Loucy (cell line): Measurements from ENCODE around the gene PACRG.

Experiments used
- H2AFZ ChIP-seq: fragments of 200-600 bp; sonication (generic); 2 replicates; pipeline ENCODE4 v1.6.0; 2016; ENCODE audit warnings: antibody characterized with exemption, mild to moderate bottlenecking, low read length, moderate library complexity
- H3F3A ChIP-seq: fragments of 200-600 bp; 2 replicates; pipeline ENCODE4 v1.6.0; 2016; ENCODE audit warnings: antibody characterized with exemption, low read depth, mild to moderate bottlenecking
- H3K27me3 ChIP-seq: fragments of 200-600 bp; sonication (generic); 2 replicates; pipeline ENCODE4 v1.6.1; 2014; ENCODE audit warnings: low read length, mild to moderate bottlenecking; ENCODE audit not compliant: insufficient read depth, poor library complexity, severe bottlenecking
- H3K36me3 ChIP-seq: fragments of 200-600 bp; sonication (generic); 2 replicates; pipeline ENCODE4 v1.6.1; 2016; ENCODE audit warnings: low read length; ENCODE audit not compliant: insufficient read depth
- H3K4me1 ChIP-seq: fragments of 200-600 bp; sonication (generic); 2 replicates; pipeline ENCODE4 v1.5.1; 2014; ENCODE audit warnings: low read length, mild to moderate bottlenecking; ENCODE audit not compliant: insufficient read depth, poor library complexity, severe bottlenecking
- H3K4me2 ChIP-seq: fragments of 200-600 bp; sonication (generic); 2 replicates; pipeline ENCODE4 v1.6.0; 2014; ENCODE audit warnings: antibody characterized with exemption, low read length, low read depth, mild to moderate bottlenecking; ENCODE audit not compliant: poor library complexity, severe bottlenecking
- H3K4me3 ChIP-seq: fragments of 200-600 bp; sonication (generic); 2 replicates; pipeline ENCODE4 v1.5.1; 2014; ENCODE audit warnings: low read length, mild to moderate bottlenecking, mixed read lengths; ENCODE audit not compliant: poor library complexity, severe bottlenecking
- H3K79me2 ChIP-seq: fragments of 200-600 bp; sonication (generic); 2 replicates; pipeline ENCODE4 v1.6.1; 2014; ENCODE audit warnings: low read length; ENCODE audit not compliant: insufficient read depth
- H3K9ac ChIP-seq: fragments of 200-600 bp; sonication (generic); 2 replicates; pipeline ENCODE4 v1.6.0; 2014; ENCODE audit warnings: mild to moderate bottlenecking, low read depth, low read length, moderate library complexity; ENCODE audit not compliant: poor library complexity, severe bottlenecking
- H3K9me2 ChIP-seq: fragments of 200-600 bp; sonication (generic); replicated peaks from 2 replicates; pipeline ENCODE4 v1.6.1; 2016; ENCODE audit warnings: low read depth, low read length, mixed read lengths
- H3K9me3 ChIP-seq: fragments of 200-600 bp; sonication (generic); 2 replicates; pipeline ENCODE4 v1.6.1; 2014; ENCODE audit warnings: mild to moderate bottlenecking, antibody characterized with exemption, low read length, low read depth; ENCODE audit not compliant: insufficient read depth
- H4K20me1 ChIP-seq: fragments of 200-600 bp; sonication (generic); 2 replicates; pipeline ENCODE4 v1.6.0; 2014; ENCODE audit warnings: antibody characterized with exemption, low read length, mild to moderate bottlenecking; ENCODE audit not compliant: insufficient read depth, poor library complexity, severe bottlenecking
- EZH2phosphoT487 ChIP-seq: fragments of 200-600 bp; IDR thresholded peaks from 2 replicates; pipeline ENCODE4 v1.6.1; 2018; ENCODE audit warnings: antibody characterized with exemption, mild to moderate bottlenecking, moderate library complexity, borderline replicate concordance
- TF ChIP-seq, protein P1 (sequence below): fragments of 200-600 bp; sonication (generic); conservative IDR thresholded peaks from 2 replicates; pipeline ENCODE4 v1.5.1; 2014; ENCODE audit warnings: mild to moderate bottlenecking, antibody characterized with exemption, low read length

The PACRG gene

GRCh38 chr6:162701551-162701950, 26.2 kb upstream of the PACRG start:
- Histone ChIP-seq H3K27me3 (no peaks in the 10 kb centered on the region), H3K36me3 (no peaks in the 10 kb centered on the region), H3K4me1 (no peaks in the 10 kb centered on the region), H3F3A (no peaks in the 10 kb centered on the region), H2AFZ (no peak overlapping the region), H3K4me2 (no peak overlapping the region), H3K79me2 (no peaks in the 10 kb centered on the region), H3K9me3 (no peaks in the 10 kb centered on the region; the same call in 1 of the 2 replicates), H3K9ac (no peak overlapping the region), H4K20me1 (no peaks in the 10 kb centered on the region), H3K9me2 (no peaks in the 10 kb centered on the region), H3K4me3 (no peak overlapping the region)
- TF ChIP-seq EZH2phosphoT487: no peak
- TF ChIP-seq, protein P1, sequence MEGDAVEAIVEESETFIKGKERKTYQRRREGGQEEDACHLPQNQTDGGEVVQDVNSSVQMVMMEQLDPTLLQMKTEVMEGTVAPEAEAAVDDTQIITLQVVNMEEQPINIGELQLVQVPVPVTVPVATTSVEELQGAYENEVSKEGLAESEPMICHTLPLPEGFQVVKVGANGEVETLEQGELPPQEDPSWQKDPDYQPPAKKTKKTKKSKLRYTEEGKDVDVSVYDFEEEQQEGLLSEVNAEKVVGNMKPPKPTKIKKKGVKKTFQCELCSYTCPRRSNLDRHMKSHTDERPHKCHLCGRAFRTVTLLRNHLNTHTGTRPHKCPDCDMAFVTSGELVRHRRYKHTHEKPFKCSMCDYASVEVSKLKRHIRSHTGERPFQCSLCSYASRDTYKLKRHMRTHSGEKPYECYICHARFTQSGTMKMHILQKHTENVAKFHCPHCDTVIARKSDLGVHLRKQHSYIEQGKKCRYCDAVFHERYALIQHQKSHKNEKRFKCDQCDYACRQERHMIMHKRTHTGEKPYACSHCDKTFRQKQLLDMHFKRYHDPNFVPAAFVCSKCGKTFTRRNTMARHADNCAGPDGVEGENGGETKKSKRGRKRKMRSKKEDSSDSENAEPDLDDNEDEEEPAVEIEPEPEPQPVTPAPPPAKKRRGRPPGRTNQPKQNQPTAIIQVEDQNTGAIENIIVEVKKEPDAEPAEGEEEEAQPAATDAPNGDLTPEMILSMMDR: no peak

DNA sequence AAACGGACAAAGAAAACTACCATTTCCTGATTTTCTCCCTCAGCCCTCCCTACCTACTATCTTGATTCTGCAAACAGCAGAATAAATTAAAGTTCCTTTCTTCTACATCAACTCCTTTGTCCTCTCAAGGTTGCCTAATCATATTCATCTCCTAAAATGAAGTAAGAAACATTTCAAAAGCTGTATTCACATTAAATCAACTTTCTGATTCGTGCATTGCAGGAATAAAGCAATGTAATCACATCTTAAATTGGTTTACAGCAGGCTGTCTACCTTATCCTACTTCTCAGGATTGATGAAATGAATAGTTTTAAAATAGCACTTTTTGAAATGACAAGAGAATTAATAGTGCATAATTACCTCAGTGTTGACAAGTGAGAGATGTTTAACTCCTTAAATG, 25.3 kb upstream of the PACRG start:
- no peaks in the 10 kb centered on the region; the same call in 1 of the 2 replicates for H3K9me3 ChIP-seq
- no peaks in the 10 kb centered on the region for H3K9me2 ChIP-seq
- no peaks in the 10 kb centered on the region for H3K27me3 ChIP-seq
- H3K4me1 ChIP-seq: no peaks in the 10 kb centered on the region
- H3K36me3 ChIP-seq: no peaks in the 10 kb centered on the region
- no peak overlapping the region for H3K9ac ChIP-seq
- no peak overlapping the region for H3K4me2 ChIP-seq
- H3K79me2 ChIP-seq: no peaks in the 10 kb centered on the region
- no peak overlapping the region for H2AFZ ChIP-seq
- H3F3A ChIP-seq: no peaks in the 10 kb centered on the region
- no peak for TF ChIP-seq EZH2phosphoT487
- no peaks in the 10 kb centered on the region for H4K20me1 ChIP-seq
- no peak overlapping the region for H3K4me3 ChIP-seq

GRCh38 chr6:162704001-162704400, 23.8 kb upstream of the PACRG start:
- no peaks in the 10 kb centered on the region for H3F3A ChIP-seq
- no peaks in the 10 kb centered on the region; the same call in 1 of the 2 replicates for H3K9me3 ChIP-seq

GRCh38 chr6:162705736-162706135, 22.0 kb upstream of the PACRG start:
- Histone ChIP-seq H3K27me3 (no peaks in the 10 kb centered on the region), H2AFZ (no peak overlapping the region), H3K4me3 (no peak overlapping the region), H3K9me3 (no peaks in the 10 kb centered on the region), H3F3A (no peaks in the 10 kb centered on the region), H3K4me2 (no peak overlapping the region), H4K20me1 (no peaks in the 10 kb centered on the region), H3K9ac (no peak overlapping the region), H3K4me1 (no peaks in the 10 kb centered on the region), H3K9me2 (no peaks in the 10 kb centered on the region), H3K79me2 (no peaks in the 10 kb centered on the region), H3K36me3 (no peaks in the 10 kb centered on the region)
- no peak for TF ChIP-seq EZH2phosphoT487
- TF ChIP-seq, protein P1: no peak

More at GRCh38 chr6:162704001-162704400, 23.8 kb upstream of the PACRG start:
- no peak for TF ChIP-seq EZH2phosphoT487
- TF ChIP-seq, protein P1: no peak
- Histone ChIP-seq H3K27me3 (no peaks in the 10 kb centered on the region), H4K20me1 (no peaks in the 10 kb centered on the region), H3K4me1 (no peaks in the 10 kb centered on the region), H3K4me3 (no peak overlapping the region), H3K9me2 (no peaks in the 10 kb centered on the region), H2AFZ (no peak overlapping the region), H3K9ac (no peak overlapping the region), H3K79me2 (no peaks in the 10 kb centered on the region), H3K36me3 (no peaks in the 10 kb centered on the region), H3K4me2 (no peak overlapping the region)
